GM11168 (cell line): ENCODE results near the gene LRRC18.

Experiments used
- in situ Hi-C: fragments of 300-500 bp; cut with MboI; formaldehyde crosslinking; loops from one replicate; pipeline ENCODE4 v1.12.0; 2022; ENCODE audit warnings: low sequenced_read_pairs; ENCODE audit not compliant: unreplicated experiment

LRRC18 gene

DNA sequence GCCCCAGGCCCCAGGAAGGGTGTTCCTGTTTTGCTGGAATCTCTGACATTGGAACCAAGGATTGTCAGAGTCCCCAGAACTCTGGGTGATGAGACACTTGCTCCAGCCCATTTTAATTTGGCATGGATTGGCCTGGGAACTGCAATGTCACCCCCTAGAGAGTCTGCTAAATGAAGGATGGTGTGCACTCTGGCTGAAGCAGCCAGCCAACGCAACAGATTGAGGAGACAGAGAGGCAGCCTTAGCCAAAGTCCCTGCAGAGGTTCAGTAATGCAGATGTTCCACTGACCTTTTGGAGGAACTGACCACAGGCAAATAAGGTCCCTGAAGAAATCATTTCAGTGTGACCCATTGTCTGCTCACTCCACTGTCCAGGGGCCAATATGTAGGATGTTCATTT lies 13.4 kb downstream of the LRRC18 start:
- in situ Hi-C loops: no loop called here

DNA sequence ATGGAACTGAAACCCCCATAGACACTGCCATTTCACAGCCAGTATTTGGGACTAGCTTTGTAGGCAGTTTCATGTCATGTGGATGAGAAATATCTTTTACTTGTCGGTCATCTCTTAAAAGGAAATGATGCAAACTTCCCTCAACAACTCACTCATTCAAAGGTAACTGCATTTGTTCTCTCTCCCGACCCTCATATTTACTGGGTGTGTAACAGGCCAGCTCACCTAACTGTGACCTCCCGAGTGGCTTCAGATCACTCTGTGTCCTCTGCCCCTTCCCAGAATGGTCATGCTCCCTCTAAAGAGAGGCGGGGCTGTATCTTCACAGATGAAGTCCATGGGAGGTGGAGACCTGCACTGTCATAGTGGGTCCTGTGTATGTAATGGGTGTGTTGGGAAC lies 14.7 kb downstream of the LRRC18 start:
- in situ Hi-C loops: no loop called here

DNA sequence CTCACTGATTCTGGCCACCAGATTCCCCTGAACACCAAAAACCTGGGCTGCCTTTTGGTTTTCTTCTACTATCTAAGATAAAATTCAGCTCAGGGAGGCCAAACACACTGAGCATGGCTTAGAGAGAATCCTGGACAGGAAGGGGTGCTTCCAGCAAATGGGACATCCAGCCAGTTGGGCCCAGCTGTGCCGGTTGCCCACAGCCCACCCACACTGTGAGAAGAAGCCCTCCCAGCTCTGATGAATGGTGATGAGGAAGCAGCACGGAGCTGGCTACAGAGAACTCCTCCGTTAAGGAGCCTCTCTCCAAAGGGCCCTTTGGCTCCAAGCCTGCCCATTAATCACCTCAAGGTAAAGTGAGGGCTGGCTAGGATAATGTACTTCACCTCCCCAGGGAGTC lies 15.9 kb downstream of the LRRC18 start:
- in situ Hi-C loops: no loop called here

DNA sequence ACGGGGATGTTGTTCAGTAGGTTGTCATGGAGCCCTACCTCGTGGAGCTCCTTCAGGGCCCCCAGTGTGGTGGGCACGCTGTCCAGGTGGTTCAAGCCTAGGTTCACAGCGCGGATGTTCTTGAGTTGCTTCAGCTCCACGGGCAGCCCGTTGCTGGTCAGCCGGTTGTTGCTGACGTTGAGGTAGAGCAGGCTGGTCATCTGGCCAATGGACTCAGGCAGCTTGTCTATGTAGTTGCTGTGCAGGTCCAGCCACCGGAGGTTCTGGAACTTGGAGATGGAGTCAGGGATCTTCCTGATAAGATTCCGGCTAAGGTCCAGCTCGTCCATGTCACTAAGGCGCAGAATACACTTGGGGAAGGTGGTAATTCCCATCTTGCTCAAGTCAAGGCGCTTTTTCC lies 26.0 kb downstream of the LRRC18 start:
- in situ Hi-C loops: no loop called here

GRCh38 chr10:48910548-48910947 lies 29.1 kb downstream of the LRRC18 start:
- in situ Hi-C loops: no loop called here

DNA sequence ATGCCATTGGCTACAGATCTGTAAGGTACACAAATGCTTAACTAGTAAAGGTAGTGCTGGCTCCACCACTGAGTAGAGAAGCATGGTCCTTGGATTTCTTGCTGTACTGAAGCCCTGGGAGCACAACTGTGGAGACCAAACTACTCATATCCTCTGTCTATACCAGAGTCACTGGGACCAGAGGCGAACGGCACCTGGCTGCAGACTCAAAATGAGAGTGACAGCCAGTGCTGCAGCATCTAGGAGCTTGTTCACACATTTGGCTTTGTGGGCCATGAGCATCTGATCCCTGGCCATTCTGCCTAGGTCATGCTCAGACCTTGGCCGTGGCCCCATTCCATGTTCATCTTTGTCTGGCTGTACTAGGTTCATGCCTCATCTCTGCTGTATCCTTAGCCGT lies 31.9 kb downstream of the LRRC18 start:
- in situ Hi-C loops: no loop called here

DNA sequence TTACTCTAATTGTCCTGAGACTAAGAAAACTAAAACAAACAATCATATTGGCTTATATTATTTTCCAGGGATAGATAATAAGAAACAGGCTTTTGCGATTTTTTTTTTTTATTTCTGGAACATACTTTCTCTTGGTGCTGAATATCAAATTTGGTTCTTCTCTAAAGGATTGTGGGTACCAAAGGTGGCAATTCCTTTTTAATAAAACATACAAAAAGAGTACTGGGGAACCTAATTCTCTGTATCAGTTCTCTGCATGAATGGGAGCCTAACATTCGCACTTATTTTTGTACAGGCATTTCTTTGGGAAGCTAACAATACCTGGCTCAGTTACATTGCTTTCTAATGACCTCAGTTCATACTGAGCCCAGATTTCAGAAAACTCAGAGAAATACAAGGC lies 32.8 kb downstream of the LRRC18 start:
- in situ Hi-C loops: no loop called here

GRCh38 chr10:48905311-48905710 lies 34.3 kb downstream of the LRRC18 start:
- in situ Hi-C loops: no loop called here

DNA sequence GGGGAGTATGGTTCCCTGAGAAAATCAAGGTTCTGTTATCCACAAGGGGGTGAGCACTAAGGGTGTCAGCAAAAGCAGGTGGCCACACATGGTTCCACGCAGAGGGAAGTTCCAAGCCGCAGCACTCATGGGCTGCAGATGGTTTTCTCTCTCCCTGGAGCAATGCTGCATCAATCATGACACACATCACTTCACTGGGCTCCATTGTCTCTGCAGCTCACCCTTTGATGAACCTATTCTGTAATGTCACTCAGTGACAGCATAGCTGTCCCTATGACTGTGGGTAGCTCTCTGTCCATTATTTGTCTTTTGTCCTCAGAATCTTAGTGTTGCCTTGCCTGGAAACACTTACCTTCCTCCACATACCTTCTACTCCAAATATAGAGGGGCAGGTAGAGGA lies 34.8 kb downstream of the LRRC18 start:
- in situ Hi-C loops: no loop called here

DNA sequence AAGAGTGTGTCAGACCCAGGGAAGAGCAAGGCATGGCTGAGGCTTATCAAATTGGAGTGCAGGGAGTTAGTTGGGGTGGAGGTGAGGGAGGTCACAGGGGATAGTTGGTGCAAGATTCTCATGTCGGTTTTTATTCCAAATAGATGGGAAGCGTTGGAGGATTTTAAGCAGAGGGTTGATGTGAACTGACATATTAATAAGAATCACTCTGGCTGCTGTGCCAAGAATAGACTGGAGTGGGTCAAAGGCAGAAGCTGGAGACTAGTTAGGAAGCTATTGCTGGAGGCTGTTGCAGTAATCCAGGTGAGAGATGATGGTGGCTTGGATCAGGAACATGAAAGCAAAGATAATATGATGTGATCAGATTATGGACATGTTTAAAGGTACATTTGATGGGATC lies 36.5 kb downstream of the LRRC18 start:
- in situ Hi-C loops: no loop called here

GRCh38 chr10:48902096-48902495 lies 37.5 kb downstream of the LRRC18 start:
- in situ Hi-C loops: no loop called here

- in situ Hi-C loops: no loop called here
Observed at GRCh38 chr10:48901319-48901718, 38.3 kb downstream of the LRRC18 start.

DNA sequence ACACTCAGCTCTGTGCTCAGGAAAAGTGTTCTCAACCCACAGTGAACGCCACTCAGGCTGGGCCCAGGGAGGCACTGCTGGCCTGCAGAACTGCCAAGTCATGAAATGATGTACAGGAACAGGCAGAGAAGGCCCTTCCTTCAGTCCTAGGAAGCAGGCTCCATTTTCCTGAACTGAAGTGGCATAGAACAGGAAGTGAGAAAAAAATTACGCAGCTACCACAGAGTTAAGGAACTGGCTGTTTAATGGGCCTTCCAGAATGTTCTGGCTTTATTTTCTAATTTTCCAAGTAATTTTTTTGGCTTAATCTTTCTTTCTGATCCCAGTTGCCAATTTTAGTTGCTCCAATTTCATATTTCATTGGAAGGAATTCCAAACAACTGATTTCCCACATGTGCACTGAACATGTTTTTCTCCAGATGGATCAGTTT lies 39.3 kb downstream of the LRRC18 start:
- in situ Hi-C loops: no loop called here

GRCh38 chr10:48899781-48900180 lies 39.9 kb downstream of the LRRC18 start:
- in situ Hi-C loops: no loop called here

GRCh38 chr10:48898426-48898825 lies 41.2 kb downstream of the LRRC18 start:
- in situ Hi-C loops: no loop called here

- in situ Hi-C loops: no loop called here
Observed at GRCh38 chr10:48897441-48897790, 42.2 kb downstream of the LRRC18 start.

- in situ Hi-C loops: no loop called here
Observed at GRCh38 chr10:48896756-48897440, 42.7 kb downstream of the LRRC18 start.

GRCh38 chr10:48895803-48896195 lies 43.8 kb downstream of the LRRC18 start:
- in situ Hi-C loops: no loop called here

DNA sequence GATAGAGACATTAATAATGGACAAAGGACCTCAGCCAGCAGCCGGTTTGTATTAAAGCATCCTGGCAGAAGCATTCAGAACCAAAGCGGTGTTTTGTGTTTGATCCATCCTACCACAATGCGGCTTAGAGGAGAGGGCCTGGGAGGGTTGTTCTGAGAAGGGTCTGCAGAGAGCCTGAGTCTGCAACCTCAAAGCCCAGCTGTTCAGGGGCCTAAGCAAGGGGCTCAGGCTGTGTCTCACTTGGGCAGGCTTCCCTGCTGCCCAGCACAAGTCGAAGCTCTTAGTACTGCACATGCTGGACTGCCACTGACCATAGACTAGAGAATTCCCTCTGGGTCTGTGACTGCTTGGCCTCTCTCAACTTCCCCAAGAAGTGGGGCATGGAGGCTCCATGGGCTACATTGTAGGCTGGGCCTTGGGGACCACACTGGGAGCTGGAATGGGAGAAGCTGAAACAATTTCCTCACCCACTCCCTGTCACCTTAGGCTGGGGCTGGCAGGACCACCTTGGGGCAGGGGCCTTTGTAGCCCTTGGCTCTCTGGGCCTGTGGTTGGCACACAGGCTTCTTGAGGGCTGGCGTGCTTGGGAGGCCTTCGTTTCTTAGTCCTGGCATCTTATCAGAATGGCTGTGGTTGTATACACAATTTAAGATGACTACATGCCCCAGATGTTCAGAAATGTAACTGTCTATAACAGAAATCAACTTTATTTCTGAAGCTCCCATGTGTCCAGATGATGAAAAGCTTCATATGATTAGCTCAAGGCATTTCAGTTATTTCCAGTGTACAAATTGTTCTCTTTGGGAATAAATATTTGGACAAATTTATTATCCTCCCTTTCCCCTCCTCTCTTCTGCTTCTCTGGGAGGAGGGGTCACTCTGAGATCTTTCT lies 44.5 kb downstream of the LRRC18 start:
- in situ Hi-C loops: no loop called here

GRCh38 chr10:48890888-48891850 lies 48.5 kb downstream of the LRRC18 start:
- in situ Hi-C loops: no loop called here

DNA sequence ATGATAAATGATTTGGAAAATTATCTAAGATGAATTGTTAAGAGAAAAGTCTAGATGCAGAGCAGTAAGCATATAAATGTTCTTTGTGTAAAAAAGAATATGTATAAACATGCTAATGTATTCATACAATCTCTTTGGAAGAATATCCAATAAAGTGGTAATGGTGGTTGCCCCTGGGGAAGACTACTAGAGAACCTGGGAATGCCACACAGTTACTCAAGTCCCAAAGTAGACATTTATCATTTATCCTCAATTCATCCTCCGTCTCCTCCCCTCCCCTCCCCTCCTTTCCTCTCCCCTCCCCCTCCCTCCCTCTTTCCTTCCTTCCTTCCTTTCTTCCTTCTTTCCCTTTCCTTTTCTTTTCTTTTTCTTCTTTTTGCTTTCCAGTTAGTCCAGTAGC lies 51.7 kb downstream of the LRRC18 start:
- in situ Hi-C loops: no loop called here
